Dermis microvascular lymphatic vessel endothelial cell (primary cell): Measurements from ENCODE around the gene ZNF446. TPM values are rescaled to one million over a fixed set of nuclear protein-coding genes. Genes with fewer than 3 reads are reported as not detected.
"Not testable (repeated sequence)": the region's sequence is repeated elsewhere in the genome, so short reads cannot be mapped to it uniquely, and the experiment has no call there.

Experiments used
- DNase-seq, 2 donors: peaks; one replicate each; pipeline versions ENCODE4 v3.0.0 to v3.0.0-alpha.2; 2010; ENCODE audit warnings: low read depth in 2 of 2
- total RNA-seq: library from RNA; depleted of rRNA; stranded (reverse); fragments of >200 nt; gene quantifications from 2 replicates; pipeline ENCODE4 v1.2.1, GENCODE V29; 2014

The ZNF446 gene
- total RNA-seq, 1 donor from 2014 or later, result 3.2 TPM

GRCh38 chr19:58499021-58499927 lies 23.1 kb downstream of the ZNF446 start:
- peak; percentile 96 to 97 for DNase-seq

GRCh38 chr19:58500242-58500641 lies 24.1 kb downstream of the ZNF446 start:
- peak in 1 of 2 donors; percentile 0 for DNase-seq

GRCh38 chr19:58507602-58508223 lies 31.6 kb downstream of the ZNF446 start:
- not testable (repeated sequence) for DNase-seq

GRCh38 chr19:58509731-58510083 lies 33.6 kb downstream of the ZNF446 start:
- DNase-seq, result no peak

DNA sequence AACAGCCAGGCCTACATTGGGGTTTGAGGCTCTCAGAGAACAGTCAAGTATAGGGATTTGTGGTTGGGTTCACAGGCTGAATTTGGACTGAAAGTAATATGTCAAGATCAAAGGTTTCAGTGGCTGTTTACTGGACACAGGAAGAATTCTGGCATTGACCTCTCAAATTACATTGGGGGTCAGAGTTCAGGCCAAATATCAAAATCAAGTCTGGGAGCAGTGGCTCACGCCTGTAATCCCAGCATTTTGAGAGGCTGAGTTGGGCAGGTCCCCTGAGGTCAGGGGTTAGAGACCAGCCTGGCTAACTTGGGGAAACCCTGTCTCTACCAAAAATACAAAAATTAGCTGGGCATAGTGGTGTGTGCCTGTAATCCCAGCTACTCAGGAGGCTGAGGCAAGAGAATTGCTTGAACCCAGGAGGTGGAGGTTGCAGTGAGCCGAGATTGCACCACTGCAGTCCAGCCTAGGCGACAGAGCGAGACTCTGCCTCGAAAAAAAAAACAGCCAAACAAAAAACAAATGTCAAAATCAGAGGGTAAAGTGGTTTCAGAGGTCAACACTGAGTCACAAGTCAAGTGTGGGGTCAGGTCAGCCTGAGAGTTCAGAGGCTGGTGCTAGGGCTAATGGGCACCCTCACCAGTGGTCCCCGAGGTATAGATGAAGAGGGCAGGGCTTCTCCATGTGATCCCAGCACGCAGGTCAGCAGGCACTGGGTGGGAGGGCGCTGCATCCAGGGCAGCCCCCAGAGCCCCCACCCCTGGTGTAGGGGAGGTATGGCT lies 34.1 kb downstream of the ZNF446 start:
- no peak for DNase-seq

DNA sequence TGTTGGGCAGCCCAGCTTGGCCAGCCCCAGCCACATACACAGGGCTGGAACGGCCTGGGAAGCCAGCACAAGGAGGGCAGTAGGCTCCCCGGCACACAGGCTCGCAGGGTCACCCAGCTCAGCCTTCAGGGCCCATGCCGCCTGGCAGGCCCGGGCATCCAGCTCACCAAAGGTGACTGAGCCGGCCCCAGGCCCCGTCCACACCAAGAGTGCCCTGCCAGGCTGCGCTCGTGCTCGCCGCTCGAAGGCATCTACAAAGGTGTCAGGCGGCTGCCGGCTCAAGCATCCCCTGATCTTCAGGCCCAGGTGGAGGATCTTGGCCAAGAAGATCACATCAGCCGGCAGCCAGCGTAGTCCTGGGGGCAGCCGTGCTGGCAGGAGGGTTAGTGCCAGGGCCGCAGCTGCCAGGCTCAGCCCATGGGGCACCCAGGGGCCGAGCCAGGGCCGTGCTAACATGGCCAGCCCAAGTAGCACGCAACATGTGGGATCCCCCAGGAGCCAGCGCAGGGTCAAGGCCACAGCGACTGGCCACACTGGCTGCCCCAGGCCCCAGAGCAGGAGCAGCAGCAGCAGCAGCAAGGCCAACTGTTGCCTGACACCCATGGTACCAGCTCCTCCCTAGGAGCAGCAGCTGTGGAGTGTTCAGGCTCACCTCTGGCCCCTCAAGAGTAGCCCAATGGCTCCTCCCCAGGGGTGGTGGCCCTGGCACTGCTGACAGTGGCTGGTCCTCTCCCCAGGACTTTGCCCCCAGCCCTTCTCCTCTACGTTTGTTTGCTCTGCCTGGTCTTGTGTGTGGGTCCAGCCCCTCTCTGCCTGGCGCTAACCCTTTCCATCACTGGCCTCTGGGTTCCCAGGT lies 35.4 kb downstream of the ZNF446 start, which contains the start of gene SLC27A5:
Gene SLC27A5 (minus strand): TSS at position 640 of the 856 bp plus-strand sequence. CDS start 37 bp downstream, at position 603.
- DNase-seq, result no peak

DNA sequence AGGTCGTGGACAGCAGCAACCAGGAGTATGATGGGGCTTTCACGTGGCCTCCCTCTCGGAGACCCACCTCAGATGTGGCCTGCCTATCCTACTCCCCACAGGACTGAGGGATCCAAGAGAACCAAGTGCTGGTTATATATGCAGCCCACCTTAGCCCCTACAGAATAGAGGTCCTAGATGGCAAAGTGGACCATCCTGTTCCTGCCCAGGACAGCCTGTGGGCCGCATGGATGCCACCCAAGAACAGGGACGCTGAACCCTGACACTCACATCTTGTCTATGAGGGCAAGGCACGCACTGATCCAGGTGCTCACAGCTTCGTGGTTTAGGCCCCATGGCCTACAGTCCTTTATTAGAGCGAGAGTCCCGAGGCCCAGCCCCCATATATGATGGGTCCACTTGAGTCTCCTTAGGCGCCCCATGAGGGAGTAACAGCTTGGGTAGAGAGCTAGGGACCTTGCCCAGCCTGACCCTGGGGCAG lies 37.1 kb downstream of the ZNF446 start:
- DNase-seq, result no peak

DNA sequence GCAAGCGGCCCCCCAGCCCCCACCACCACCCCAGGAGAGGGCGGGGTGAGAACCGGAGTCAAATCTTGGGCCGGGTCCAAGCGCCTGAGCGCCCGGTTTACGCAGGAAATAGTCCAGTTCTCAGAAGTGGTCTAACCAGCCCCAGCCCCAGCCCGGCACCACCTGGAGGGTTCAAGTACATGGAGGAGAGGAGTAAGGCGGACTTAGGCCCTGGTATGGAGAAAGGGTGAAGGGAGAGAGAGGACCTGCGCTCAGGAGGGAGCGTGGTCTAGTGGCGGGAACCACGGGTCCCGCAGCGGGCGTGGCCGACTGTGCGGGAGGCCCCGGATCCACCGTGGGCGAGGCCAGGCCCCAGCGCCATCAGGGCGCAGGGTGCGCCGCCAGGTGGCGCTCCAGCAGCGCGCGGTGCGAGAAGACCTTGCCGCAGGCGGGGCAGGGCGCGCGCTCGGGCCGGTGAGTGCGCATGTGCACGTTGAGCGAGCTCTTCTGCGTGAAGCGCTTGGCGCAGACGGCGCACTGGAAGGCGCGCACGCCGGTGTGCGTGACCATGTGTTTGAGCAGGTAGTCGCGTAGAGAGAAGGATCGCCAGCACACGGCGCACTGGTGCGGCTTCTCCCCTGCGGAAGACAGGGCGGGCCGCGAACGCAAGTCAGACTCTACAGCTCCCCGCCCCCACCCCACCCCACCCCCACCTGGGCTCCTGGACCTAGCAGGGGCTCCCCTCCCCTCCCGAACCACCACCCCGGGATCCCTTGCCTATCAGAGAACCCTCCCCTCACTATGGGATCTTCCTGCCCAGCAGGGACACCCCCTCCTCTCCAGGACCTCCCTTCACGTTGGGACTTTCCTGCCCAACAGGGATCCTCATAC lies 37.8 kb downstream of the ZNF446 start:
- DNase-seq, result peak; percentile 65 to 90

- DNase-seq, result no peak
These were observed 38.4 kb downstream of the ZNF446 start for GRCh38 chr19:58514564-58515022.

DNA sequence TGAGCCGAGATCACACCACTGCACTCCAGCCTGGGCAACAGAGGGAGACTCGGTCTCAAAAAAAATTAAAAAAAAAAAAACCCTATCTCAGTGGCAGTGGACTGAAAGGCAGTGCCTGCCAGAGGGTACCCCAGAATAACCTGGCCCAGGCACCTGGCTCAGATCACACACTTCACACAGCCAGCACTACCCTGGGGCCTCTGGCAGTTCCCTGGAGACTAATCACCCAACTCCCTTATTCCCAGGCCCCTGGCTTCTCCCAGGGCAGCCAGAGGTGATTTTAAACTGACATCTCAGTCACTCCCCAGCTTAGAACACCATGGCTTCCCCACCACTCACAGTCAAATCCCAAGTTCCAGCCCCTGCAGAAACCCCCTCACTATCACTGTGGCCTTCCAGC lies 39.1 kb downstream of the ZNF446 start:
- no peak for DNase-seq

GRCh38 chr19:58516246-58516836 lies 40.2 kb downstream of the ZNF446 start:
- DNase-seq, result no peak

- DNase-seq, result no peak
These were observed 41.0 kb downstream of the ZNF446 start for GRCh38 chr19:58516964-58517833.

DNA sequence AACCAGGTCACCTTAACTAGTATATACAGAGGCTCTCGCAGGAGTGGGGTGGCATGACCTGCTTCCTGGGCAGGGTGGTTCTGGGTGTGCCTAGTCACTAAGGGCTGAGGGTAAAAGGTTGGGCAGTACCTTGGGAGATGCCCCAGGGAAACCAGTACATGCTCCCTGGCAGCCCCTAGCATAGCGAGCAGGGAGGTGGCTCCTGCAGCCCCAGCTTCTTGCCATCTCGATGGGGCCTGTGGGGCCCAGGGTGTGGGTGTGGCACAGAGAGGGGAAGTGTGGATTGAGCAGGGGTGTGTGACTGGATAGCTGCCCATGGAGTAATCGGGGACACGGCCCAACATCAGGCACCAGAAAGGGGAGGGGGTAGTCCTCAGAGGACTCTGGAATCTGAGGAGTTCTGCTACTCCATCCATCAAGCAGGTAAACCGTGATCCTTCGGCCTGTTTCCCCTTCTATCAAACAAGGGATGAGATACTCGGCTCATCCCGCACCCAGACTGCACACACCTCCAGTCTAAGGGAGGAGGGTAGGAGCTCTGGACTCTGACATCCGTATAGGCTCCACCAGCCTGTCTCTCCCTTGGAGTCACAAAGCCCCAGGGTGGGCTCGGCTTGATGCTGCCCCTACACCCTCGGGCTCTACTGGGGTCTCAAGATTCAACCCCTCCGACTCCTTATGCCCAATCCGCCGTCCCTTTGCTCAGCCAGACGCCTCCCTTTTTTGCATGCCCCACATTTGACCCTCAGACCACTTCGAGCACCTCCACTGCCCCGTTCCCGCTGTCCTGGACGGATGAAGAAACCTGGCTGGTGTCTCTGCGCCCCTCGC lies 42.3 kb downstream of the ZNF446 start:
- no peak for DNase-seq

- DNase-seq, result peak; percentile 63 to 84
These were observed 42.9 kb downstream of the ZNF446 start for GRCh38 chr19:58519087-58519354.

DNA sequence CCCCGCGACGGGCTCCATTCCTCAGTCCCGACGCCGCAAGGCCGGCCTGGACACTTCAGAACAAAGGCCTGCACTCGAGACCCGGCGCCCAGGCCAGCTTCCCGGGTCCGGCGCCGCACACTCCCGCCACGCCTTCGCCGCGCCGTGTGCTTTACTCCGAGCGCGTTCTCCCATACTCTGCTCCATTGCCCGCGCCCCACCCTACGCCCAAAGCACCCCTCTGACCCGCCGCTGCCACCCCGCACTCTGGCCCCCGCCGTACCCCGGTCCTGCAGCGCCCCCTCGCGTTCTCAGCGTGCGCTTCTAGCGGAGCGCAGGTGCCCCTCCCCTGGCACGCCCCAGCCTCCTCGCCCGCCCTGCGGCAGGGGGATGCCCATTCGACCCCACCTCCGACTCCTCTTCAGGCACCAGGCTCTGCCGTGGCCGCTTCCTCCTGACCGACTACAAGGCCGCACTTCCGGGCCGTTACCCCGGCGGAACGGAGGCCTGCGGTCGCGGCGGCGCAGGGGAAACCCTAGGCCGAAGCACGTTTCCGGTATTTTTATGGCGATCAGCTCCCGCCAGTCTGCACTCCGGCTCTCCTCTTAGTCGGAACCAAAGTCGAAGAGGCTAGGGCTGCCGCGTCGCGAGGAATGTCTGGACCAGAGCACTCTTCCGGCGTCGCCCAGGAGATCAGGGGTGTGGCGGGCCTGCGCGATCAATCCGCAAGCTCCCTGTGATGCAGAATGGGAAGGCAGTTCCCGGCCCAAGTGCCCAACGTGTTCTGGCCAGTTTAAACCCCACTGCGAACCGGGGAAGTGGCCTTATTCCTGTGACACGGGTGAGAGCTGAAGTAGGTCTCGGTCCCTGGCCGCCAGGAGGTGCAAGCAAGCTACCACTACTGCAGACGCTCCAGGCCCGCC lies 43.5 kb downstream of the ZNF446 start, which contains the start of gene ZBTB45:
Gene ZBTB45 (minus strand): TSS at position 456 of the 902 bp plus-strand sequence. CDS start 2,137 bp downstream, outside the sequence.
- peak; percentile 86 to 94 for DNase-seq

GRCh38 chr19:58520257-58520599 lies 44.1 kb downstream of the ZNF446 start:
- DNase-seq, result no peak

GRCh38 chr19:58521651-58522050 lies 45.5 kb downstream of the ZNF446 start:
- no peak for DNase-seq
